Urinary bladder (tissue), 4 donors: ENCODE results near the gene ABCC11. TPM values are rescaled to one million over a fixed set of nuclear protein-coding genes. Genes with fewer than 3 reads are reported as not detected.

Experiments used
- DNase-seq: peaks from one replicate; pipeline ENCODE4 v3.0.0-alpha.2; 2015; ENCODE audit errors: extremely low spot score
- H3K27ac ChIP-seq: one replicate; pipeline ENCODE4 v1.5.1; 2013; ENCODE audit warnings: low read depth, mild to moderate bottlenecking, moderate library complexity
- H3K36me3 ChIP-seq: one replicate; pipeline ENCODE4 v1.6.1; 2013; ENCODE audit warnings: mild to moderate bottlenecking, moderate library complexity; ENCODE audit not compliant: insufficient read depth
- H3K4me1 ChIP-seq: one replicate; pipeline ENCODE4 v1.6.1; 2013; ENCODE audit warnings: mild to moderate bottlenecking, moderate library complexity; ENCODE audit not compliant: insufficient read depth
- H3K4me3 ChIP-seq: one replicate; pipeline ENCODE4 v1.5.1; 2013; ENCODE audit warnings: low read depth, low read length
- WGBS: extraction: QIAGEN DNeasy Blood & Tissue Kit; methylation state at CpG from one replicate; pipeline ENCODE4 v1.1.7; 2013; 5-methylcytosine and 5-hydroxymethylcytosine counted together
- polyA plus RNA-seq: library from polyadenylated mRNA; stranded (reverse); fragments of 200-250 nt; gene quantifications from one replicate; pipeline ENCODE4 v1.2.3, GENCODE V29; 2013
- total RNA-seq: library from RNA; depleted of rRNA; stranded (reverse); fragments of >200 nt; gene quantifications from one replicate; pipeline ENCODE4 v1.2.3, GENCODE V29; 2014
- donor health status: healthy with polysubstance abuse.
- donor health status: healthy.

ABCC11 gene
- total and polyA plus RNA-seq, 2 donors: 0.11 to 0.18 TPM

DNA sequence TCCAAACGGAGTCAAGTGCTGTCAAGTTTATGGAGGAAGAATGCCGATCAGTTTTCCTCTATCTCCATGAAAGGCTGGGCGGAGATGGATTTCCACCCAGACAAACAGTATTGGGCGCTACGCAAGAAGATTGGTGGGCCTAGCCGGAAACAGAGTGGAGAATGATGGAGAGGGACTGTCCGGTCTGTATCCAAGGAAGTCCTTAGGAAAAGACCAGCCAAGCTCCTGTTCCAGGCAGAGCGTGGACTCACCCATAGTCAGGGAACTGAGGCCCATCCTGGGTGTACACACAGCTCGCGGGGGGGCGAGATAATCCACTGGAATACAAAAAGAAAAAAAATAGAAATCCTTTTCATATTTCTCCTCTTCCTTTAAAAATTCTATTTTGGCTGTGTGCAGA is 90.0 kb downstream of the ABCC11 start:
- WGBS: 77% methylated on average over 11 of the region's 11 CpGs
- no peak for DNase-seq
- H3K4me1 ChIP-seq: no peaks in the 10 kb centered on the region
- H3K27ac ChIP-seq: no peak overlapping the region
- no peaks in the 10 kb centered on the region for H3K36me3 ChIP-seq
- H3K4me3 ChIP-seq: no peak overlapping the region

GRCh38 chr16:48156790-48157209 is 90.5 kb downstream of the ABCC11 start:
- 8% methylated on average over 16 of the region's 16 CpGs for WGBS
- Histone ChIP-seq H3K4me3 (no peak overlapping the region), H3K4me1 (no peaks in the 10 kb centered on the region), H3K27ac (no peak overlapping the region), H3K36me3 (no peaks in the 10 kb centered on the region)
- DNase-seq: no peak

GRCh38 chr16:48155926-48156789 is 91.2 kb downstream of the ABCC11 start, which contains the start of gene ABCC12:
TSS of gene ABCC12 (minus strand) at chr16:48155993. CDS start at chr16:48146424, 9,569 bp downstream.
- Histone ChIP-seq H3K27ac (no peak within 1 kb of the TSS), H3K4me1 (peaks cover under 1% of the 10 kb centered on the region), H3K36me3 (no peaks in the 10 kb centered on the region), H3K4me3 (no peak within 1 kb of the TSS)
- DNase-seq: no peak
- 48% methylated on average over 24 of the region's 24 CpGs for WGBS

DNA sequence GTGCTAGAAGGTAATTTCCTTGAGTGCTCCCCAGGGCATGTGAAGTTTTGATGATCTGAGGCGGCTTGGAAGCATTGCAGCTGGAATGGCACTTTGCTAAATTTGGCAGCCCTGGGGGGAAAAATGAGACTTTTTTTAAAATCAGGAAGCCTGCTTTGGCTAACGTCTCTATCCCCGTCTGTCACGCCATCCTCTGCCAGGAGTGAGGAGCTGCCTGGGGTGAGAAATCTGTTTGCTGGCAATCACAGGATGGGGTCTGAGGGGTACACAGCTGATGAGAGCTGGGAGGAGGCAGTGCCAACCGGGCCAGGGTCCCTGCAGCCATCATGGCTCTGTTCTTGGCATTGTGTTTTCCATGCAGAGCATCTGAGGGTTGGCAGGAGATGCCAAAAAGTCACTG is 93.6 kb downstream of the ABCC11 start:
- H3K4me1 ChIP-seq: peaks cover 1% of the 10 kb centered on the region
- no peak overlapping the region for H3K4me3 ChIP-seq
- WGBS: 54% methylated on average over 5 of the region's 5 CpGs
- no peaks in the 10 kb centered on the region for H3K36me3 ChIP-seq
- H3K27ac ChIP-seq: no peak overlapping the region
- no peak for DNase-seq

DNA sequence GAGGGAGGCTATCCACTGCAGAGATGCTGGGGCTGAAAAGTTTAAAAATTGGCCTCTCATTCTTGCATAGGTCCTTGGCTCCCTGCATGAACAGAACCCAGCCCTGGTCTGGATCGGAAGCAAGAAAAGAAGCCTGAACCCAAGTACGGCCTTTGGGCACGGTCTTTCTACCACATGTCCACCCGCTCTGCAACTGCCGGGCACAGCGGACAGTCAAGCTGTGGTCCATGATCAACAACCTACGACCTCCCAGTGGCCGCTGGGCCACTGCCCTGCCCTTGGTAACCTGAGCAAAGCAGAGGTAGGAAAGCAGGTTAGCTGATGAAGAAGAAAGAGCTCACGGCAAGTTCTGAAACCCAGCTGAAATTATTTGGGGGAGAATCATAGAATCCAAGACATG is 95.1 kb downstream of the ABCC11 start:
- no peak for DNase-seq
- Histone ChIP-seq H3K27ac (no peak overlapping the region), H3K36me3 (no peaks in the 10 kb centered on the region), H3K4me3 (no peak overlapping the region), H3K4me1 (peaks cover 1% of the 10 kb centered on the region)
- WGBS: 96% methylated on average over 9 of the region's 9 CpGs

DNA sequence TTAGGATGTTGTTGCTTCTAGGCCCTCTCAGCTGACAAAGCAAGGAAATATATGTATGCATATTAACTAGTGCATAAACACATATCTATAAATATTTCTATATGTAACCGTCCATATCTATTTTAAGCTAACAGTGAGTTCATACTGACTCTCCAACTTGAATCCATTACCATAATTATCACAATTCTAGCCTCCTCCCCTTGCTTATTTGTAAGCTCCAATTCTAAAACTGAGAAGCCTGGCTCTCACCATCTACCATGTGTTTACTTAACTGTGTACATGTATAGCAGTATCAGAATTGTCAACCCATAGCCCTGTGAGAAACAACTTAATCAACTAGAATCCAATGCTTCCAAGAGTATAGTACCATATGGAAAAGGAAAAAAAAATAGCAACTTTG is 96.6 kb downstream of the ABCC11 start:
- H3K4me1 ChIP-seq: peaks cover 1% of the 10 kb centered on the region
- H3K36me3 ChIP-seq: no peaks in the 10 kb centered on the region
- DNase-seq: no peak
- no peak overlapping the region for H3K4me3 ChIP-seq
- 34% methylated on average over 1 of the region's 1 CpG for WGBS
- no peak overlapping the region for H3K27ac ChIP-seq

DNA sequence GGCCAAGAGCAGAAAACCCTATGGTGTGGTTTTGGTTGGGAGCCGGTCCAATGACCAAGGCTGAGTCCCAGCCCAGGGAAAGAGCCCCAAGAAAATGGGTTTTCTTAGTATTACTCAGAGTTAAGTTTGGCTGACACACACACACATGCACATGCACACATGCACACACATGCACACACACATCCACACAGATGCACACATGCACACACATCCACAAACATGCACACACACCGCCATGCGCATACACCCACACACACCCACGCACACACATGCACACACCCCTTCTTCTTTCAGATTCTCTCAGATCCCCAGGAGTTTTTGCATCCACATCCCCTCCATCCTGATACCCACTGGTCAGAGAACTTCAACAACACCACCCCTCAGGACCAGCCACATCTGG is 100.6 kb downstream of the ABCC11 start:
- Histone ChIP-seq H3K36me3 (no peaks in the 10 kb centered on the region), H3K27ac (no peak overlapping the region), H3K4me3 (no peak overlapping the region), H3K4me1 (peaks cover 1% of the 10 kb centered on the region)
- DNase-seq: no peak
- 85% methylated on average over 4 of the region's 4 CpGs for WGBS

- 91% methylated on average over 7 of the region's 7 CpGs for WGBS
- H3K4me3 ChIP-seq: no peak overlapping the region
- no peak for DNase-seq
- peaks cover under 1% of the 10 kb centered on the region for H3K4me1 ChIP-seq
- H3K27ac ChIP-seq: no peak overlapping the region
- H3K36me3 ChIP-seq: no peaks in the 10 kb centered on the region
These were observed 101.2 kb downstream of the ABCC11 start for GRCh38 chr16:48146131-48146530.

- H3K4me3 ChIP-seq: no peak overlapping the region
- no peak for DNase-seq
- 91% methylated on average over 9 of the region's 9 CpGs for WGBS
- H3K4me1 ChIP-seq: no peaks in the 10 kb centered on the region
- no peak overlapping the region for H3K27ac ChIP-seq
- H3K36me3 ChIP-seq: no peaks in the 10 kb centered on the region
These were observed 103.4 kb downstream of the ABCC11 start for GRCh38 chr16:48143812-48144368.

DNA sequence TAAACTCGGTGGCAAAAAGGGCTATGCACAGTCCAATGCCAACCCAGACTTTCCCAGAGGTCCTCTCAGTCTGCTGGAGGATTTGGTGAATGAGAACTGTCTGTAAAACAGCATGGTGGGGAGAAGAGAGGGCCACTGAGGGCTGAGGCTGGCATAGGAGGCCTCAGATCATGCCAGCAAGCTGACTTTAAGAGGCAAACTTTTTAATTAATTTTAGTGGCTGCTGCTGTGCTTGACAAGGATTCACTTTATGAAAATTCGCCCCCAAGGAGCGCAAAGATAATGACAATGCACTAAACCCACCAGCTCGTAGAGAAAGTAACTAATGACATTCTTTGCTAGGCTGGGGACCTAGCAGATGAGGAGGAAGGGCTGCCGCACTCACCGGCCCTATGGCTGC is 106.5 kb downstream of the ABCC11 start:
- Histone ChIP-seq H3K4me3 (no peak overlapping the region), H3K36me3 (no peaks in the 10 kb centered on the region), H3K4me1 (no peaks in the 10 kb centered on the region), H3K27ac (no peak overlapping the region)
- WGBS: 83% methylated on average over 6 of the region's 6 CpGs
- DNase-seq: no peak

GRCh38 chr16:48139517-48139916 is 107.8 kb downstream of the ABCC11 start:
- Histone ChIP-seq H3K36me3 (no peaks in the 10 kb centered on the region), H3K4me1 (no peaks in the 10 kb centered on the region), H3K4me3 (no peak overlapping the region), H3K27ac (no peak overlapping the region)
- no peak for DNase-seq
- 86% methylated on average over 3 of the region's 3 CpGs for WGBS

GRCh38 chr16:48138543-48138942 is 108.8 kb downstream of the ABCC11 start:
- DNase-seq: no peak
- Histone ChIP-seq H3K4me3 (no peak overlapping the region), H3K4me1 (no peaks in the 10 kb centered on the region), H3K27ac (no peak overlapping the region), H3K36me3 (no peaks in the 10 kb centered on the region)
- 77% methylated on average over 2 of the region's 2 CpGs for WGBS

DNA sequence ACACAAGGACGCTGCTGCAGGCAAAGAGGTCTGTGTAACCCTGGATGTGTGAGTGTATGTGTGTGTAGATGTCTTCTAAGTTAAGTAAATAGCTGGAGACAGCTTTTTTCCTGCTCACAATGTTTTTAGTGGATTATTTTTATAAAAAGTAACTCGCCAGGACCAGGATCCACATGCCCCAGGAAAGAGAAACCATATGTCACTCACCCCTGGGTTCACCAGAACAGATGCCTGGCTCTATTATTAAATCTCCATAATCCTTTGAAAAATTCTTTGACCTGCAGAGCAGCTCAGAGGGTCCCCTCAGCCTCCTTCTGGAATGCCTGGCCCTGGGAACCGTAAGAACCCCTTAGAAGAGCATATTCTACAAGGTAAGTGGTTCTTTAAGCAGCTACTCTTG is 109.5 kb downstream of the ABCC11 start:
- 79% methylated on average over 3 of the region's 3 CpGs for WGBS
- Histone ChIP-seq H3K4me3 (no peak overlapping the region), H3K27ac (no peak overlapping the region), H3K36me3 (no peaks in the 10 kb centered on the region), H3K4me1 (no peaks in the 10 kb centered on the region)
- no peak for DNase-seq
